Stimulated activated CD8-positive, alpha-beta memory T cell treated with anti-CD3 and anti-CD28 coated beads, Interleukin-12 subunit alpha, Interleukin-12 subunit beta, amount 100 ng/mL, for 24 hours (primary cell): ENCODE data around the gene DDX23.
"Not testable (repeated sequence)": the region's sequence is repeated elsewhere in the genome, so short reads cannot be mapped to it uniquely, and the experiment has no call there.

Experiments
- DNase-seq: peaks from one replicate; pipeline ENCODE4 v3.0.0-alpha.2; 2020; ENCODE audit errors: extremely low read depth

DDX23 gene

GRCh38 chr12:48862760-48863159, 10.8 kb upstream of the DDX23 start:
- no peak for DNase-seq

GRCh38 chr12:48861111-48861510, 9.1 kb upstream of the DDX23 start:
- no peak for DNase-seq

GRCh38 chr12:48860236-48860635, 8.3 kb upstream of the DDX23 start:
- not testable (repeated sequence) for DNase-seq

- no peak for DNase-seq
Observed at GRCh38 chr12:48859607-48860006, 7.6 kb upstream of the DDX23 start.

GRCh38 chr12:48858043-48858442, 6.1 kb upstream of the DDX23 start:
- DNase-seq, result no peak

- no peak for DNase-seq
Observed at GRCh38 chr12:48857278-48857994, 5.5 kb upstream of the DDX23 start.

GRCh38 chr12:48856379-48856778, 4.4 kb upstream of the DDX23 start:
- DNase-seq, result no peak

- DNase-seq, result not testable (repeated sequence)
Observed at GRCh38 chr12:48854932-48855331, 3.0 kb upstream of the DDX23 start.

GRCh38 chr12:48854488-48854887, 2.5 kb upstream of the DDX23 start:
- no peak for DNase-seq

- peak; percentile 60 for DNase-seq
Observed at GRCh38 chr12:48852734-48853688, 1.0 kb upstream of the DDX23 start.

- not testable (repeated sequence) for DNase-seq
Observed at GRCh38 chr12:48842021-48842420, 9.9 kb downstream of the DDX23 start.

GRCh38 chr12:48838048-48838447, 13.9 kb downstream of the DDX23 start:
- no peak for DNase-seq

GRCh38 chr12:48832321-48833060, 19.5 kb downstream of the DDX23 start:
- no peak for DNase-seq

- no peak for DNase-seq
Observed at GRCh38 chr12:48831257-48831656, 20.7 kb downstream of the DDX23 start.

GRCh38 chr12:48828841-48829575, 23.0 kb downstream of the DDX23 start:
- no peak for DNase-seq

GRCh38 chr12:48828293-48828692, 23.7 kb downstream of the DDX23 start:
- no peak for DNase-seq

- no peak for DNase-seq
Observed at GRCh38 chr12:48827513-48828096, 24.4 kb downstream of the DDX23 start.

- DNase-seq, result no peak
Observed at GRCh38 chr12:48827026-48827425, 24.9 kb downstream of the DDX23 start.

GRCh38 chr12:48826209-48826855, 25.6 kb downstream of the DDX23 start:
- DNase-seq, result no peak

GRCh38 chr12:48824905-48825304, 27.1 kb downstream of the DDX23 start:
- no peak for DNase-seq

- DNase-seq, result no peak
Observed at GRCh38 chr12:48824112-48824511, 27.9 kb downstream of the DDX23 start.
